NCI-H2107 treated with DMSO at 0.1 percent for 48 hours (cell line): ENCODE data around the gene ZNF839.
"Not testable (repeated sequence)": the region's sequence is repeated elsewhere in the genome, so short reads cannot be mapped to it uniquely, and the experiment has no call there.

Experiments
- DNase-seq: peaks from one replicate; lab custom pipeline; 2025; ENCODE audit not compliant: unreplicated experiment; lab: John Stamatoyannopoulos, UW

Gene ZNF839

DNA sequence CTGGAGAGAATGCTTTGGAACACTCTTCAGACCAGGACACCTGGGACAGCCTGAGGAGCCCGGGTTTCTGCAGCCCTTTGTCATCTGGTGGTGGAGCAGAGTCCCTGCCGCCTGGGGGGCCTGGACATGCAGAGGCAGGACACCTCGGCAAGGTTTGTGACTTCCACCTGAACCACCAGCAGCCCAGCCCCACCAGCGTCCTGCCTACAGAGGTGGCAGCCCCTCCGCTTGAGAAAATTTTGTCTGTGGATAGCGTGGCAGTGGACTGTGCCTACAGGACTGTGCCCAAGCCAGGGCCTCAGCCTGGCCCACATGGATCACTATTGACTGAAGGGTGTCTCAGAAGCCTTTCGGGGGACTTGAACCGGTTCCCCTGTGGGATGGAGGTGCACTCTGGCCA is 22.0 kb downstream of the ZNF839 start:
- DNase-seq = no peak

- DNase-seq = no peak
Measured at GRCh38 chr14:102342238-102342637, 22.7 kb downstream of the ZNF839 start.

GRCh38 chr14:102344084-102344483 is 24.5 kb downstream of the ZNF839 start:
- no peak for DNase-seq

DNA sequence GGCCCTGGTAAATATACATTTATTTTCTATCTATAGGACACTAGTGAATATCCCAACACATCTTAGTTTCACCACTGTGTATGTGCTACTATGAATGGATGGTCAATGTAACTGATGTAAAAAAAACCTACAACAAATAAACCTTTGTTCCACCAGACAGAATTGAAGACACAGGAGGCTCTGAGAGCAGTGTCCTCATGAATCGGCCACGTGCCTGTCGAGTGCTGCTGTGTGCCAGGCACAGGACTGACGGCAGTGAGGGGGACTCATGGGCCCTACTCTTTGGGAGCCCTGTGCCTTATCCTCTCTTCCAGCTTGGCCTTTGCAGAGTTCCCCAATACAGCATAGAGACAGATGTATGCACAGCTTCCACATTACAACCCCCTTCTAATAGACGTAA is 24.9 kb downstream of the ZNF839 start:
- DNase-seq = no peak

- DNase-seq = no peak
Measured at GRCh38 chr14:102345232-102345631, 25.7 kb downstream of the ZNF839 start.

DNA sequence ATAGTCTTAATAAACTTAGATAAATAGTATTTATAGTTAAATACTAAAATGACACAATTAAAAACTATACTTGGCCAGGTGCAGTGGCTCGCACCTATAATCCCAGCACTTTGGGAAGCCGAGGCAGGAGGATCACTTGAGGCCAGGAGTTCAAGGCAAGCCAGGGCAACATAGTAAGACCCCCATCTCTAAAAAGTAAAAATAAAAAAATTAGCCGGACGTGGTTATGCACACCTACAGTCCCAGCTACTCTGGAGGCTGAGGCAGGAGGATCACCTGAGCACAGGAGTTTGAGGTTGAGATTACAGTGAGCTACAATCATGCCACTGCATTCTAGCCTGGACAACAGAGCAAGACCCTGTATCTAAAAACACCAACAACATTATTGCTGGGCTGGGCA is 27.1 kb downstream of the ZNF839 start:
- DNase-seq = no peak

DNA sequence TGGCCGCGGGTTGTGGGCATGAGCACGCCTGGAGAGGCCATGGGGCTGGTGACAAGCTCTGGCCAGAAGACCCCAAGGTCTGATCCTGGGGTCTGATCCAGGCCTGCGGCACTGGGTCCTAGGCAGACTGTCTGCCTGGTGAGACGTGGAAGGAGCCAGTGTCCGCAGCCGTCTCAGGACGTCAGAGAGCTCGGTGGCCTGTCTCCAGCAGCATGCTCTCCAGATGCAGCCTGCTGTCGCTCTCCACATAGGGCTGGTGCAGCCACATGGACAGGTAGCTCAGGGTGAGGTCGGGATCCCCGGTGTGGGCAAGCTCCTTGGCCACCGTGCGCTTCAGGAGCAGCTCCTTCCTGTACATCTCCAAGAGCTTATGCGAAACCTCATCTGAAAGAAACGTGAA is 28.8 kb downstream of the ZNF839 start:
- DNase-seq = no peak

DNA sequence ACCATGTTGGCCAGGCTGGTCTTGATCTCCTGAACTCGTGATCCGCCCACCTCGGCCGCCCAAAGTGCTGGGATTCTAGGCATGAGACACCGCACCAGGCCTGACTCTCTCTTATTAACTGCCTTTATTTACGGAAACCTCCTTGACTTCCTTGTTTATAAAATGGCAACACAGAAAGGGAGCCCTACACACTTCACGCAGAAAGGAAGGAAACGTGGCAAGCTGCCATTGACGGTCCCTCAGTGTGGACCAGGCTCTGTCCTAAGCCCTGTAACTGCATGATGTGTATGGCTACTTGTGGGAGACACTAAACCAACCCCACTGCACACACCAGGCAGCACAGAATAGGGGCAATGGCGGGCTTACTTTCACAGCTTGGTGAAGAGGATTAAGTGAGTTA is 31.5 kb downstream of the ZNF839 start:
- no peak for DNase-seq

GRCh38 chr14:102351593-102351992 is 32.0 kb downstream of the ZNF839 start:
- not testable (repeated sequence) for DNase-seq

DNA sequence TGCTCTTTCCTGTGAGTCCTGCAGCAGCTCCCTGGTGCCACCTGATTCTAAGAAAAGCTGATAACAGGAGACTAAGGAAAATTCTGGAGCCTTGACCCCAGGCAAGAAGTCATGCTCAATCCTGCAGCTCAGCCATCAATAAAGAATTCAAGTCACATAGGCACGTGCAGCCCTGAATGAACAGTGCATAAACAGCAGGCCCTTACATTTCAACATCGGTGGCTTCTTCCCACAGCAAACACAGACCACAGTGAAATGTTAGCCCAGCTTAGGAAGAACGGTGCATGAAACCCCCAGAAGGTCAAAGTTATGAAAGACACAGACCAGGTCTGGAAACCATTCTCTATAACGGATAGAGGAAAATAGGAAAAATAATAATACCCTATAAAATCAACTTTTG is 32.7 kb downstream of the ZNF839 start:
- DNase-seq = no peak

DNA sequence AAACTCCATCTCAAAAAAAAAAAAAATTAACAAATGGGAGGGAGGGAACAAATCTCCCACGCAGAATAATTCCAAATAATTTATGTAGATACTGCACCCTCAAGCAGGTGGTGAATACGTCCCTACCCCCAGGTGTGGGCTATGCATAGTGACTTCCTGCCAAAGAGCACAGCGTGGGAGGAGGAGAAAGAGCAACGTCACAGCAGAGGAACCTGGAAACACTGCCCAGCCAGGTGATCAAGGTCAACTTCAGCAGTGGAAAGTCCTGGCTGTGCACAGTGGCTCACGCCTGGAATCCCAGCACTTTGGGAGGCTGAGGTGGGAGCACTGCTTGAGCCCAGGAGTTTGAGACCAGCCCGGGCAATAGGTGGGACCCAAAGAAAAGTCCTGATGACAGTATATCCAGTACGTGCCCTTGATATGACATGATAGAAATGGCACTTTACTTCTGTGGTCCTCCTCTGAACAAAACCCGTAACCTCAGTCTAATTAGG is 33.6 kb downstream of the ZNF839 start:
- DNase-seq = no peak

DNA sequence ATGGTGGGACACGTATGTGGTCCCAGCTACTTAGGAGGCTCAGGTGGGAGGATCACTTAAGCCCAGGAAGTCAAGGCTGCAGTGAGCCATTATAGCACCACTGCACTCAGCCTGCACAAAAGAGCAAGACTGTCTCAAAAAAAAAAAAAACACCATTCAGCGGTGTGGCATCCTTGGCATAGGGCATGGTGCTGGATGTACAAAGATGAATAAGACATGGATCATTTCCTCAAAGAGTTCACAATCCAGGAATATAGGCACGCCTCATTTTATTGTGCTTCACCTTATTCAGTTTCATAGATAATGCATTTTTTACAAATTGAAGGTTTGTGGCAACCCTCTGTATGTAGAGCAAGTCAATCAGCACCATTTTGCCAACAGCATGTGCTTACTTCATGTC is 36.7 kb downstream of the ZNF839 start:
- DNase-seq = no peak

GRCh38 chr14:102359341-102359740 is 39.8 kb downstream of the ZNF839 start:
- no peak for DNase-seq

- no peak for DNase-seq
Measured at GRCh38 chr14:102360388-102360787, 40.8 kb downstream of the ZNF839 start.

DNA sequence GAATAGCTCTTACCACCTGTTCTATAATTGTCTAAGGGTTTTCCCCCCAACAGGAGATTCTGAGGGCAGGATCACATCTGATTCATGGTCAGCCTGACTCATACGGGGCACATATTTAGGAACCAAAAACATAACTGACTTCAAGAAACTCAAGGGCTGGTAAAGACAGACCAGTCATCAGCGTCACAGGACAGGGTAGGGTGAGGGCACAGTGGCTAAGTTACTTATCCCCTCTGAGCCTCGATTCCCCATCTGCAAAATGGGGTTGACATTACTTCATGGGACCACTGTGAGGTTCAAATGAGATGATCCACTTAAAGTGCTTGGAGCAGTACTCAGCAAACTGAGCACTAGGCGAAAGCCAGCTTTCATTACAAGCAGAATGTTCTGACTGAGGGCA is 42.5 kb downstream of the ZNF839 start:
- no peak for DNase-seq

GRCh38 chr14:102362545-102363181 is 43.1 kb downstream of the ZNF839 start, which contains the start of the genes CINP and TECPR2:
CINP (minus strand) TSS chr14:102362890; CDS start chr14:102362851, 39 bp downstream.
TECPR2 (plus strand) TSS chr14:102362941; CDS start chr14:102376722, 13,781 bp downstream.
- peak; percentile 97 for DNase-seq

GRCh38 chr14:102363182-102363943 is 43.8 kb downstream of the ZNF839 start:
- DNase-seq = no peak

GRCh38 chr14:102370305-102370809 is 50.8 kb downstream of the ZNF839 start:
- DNase-seq = no peak

- DNase-seq = no peak
Measured at GRCh38 chr14:102371361-102371760, 51.8 kb downstream of the ZNF839 start.

- no peak for DNase-seq
Measured at GRCh38 chr14:102373110-102373509, 53.6 kb downstream of the ZNF839 start.

GRCh38 chr14:102374264-102374663 is 54.7 kb downstream of the ZNF839 start:
- DNase-seq = no peak

DNA sequence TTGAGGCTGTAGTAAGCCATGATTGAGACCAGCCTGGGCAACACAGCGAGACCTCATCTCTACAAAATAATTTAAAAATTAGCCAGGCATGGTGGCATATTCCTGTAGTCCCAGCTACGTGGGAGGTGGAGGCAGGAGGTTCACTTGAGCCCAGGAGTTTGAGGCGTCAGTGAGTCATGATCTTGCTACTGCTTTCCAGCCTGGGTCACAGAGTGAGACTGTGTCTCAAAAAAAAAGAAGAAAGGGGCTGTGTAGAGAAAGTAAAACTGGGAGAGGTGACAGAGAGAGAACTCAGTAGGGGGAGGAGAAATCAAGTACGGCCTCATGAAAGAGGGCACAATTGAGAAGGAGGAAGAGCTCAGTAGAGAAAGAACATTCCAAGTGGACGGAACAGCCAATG is 55.6 kb downstream of the ZNF839 start:
- no peak for DNase-seq
